H9 (cell line): Measurements from ENCODE around the gene GNL3L. TPM values are rescaled to one million over a fixed set of nuclear protein-coding genes. Genes with fewer than 3 reads are reported as not detected.
"Not testable (repeated sequence)": the region's sequence is repeated elsewhere in the genome, so short reads cannot be mapped to it uniquely, and the experiment has no call there.

Source experiments
- DNase-seq: peaks from one replicate; pipeline ENCODE4 v3.0.0-alpha.2; 2017
- H2AFZ ChIP-seq: one replicate; pipeline ENCODE4 v1.6.1; 2013; ENCODE audit warnings: mild to moderate bottlenecking, low read length, control low read depth, moderate library complexity
- H2AK5ac ChIP-seq: 2 replicates; pipeline ENCODE4 v1.6.1; 2013; ENCODE audit warnings: low read length, control low read depth, mixed read lengths; ENCODE audit not compliant: insufficient read length
- H2BK120ac ChIP-seq: one replicate; pipeline ENCODE4 v1.6.1; 2013; ENCODE audit warnings: low read depth, mild to moderate bottlenecking, low read length, control low read depth, inconsistent platforms; ENCODE audit not compliant: poor library complexity, severe bottlenecking
- H2BK12ac ChIP-seq: 2 replicates; pipeline ENCODE4 v1.6.1; 2013; ENCODE audit warnings: low read length, control low read depth, mixed read lengths, low read depth; ENCODE audit not compliant: insufficient read length
- H2BK15ac ChIP-seq: 2 replicates; pipeline ENCODE4 v1.6.1; 2013; ENCODE audit warnings: low read depth, low read length, control low read depth
- H2BK20ac ChIP-seq: one replicate; pipeline ENCODE4 v1.6.1; 2013; ENCODE audit warnings: low read depth, mild to moderate bottlenecking, low read length, control low read depth, inconsistent platforms; ENCODE audit not compliant: poor library complexity, severe bottlenecking
- H2BK5ac ChIP-seq: 2 replicates; pipeline ENCODE4 v1.6.1; 2013; ENCODE audit warnings: low read length, control low read depth, mixed read lengths; ENCODE audit not compliant: insufficient read length
- H3K14ac ChIP-seq: 2 replicates; pipeline ENCODE4 v1.6.1; 2013; ENCODE audit warnings: low read length, control low read depth; ENCODE audit not compliant: insufficient read depth
- H3K18ac ChIP-seq: 2 replicates; pipeline ENCODE4 v1.6.1; 2013; ENCODE audit warnings: low read depth, mild to moderate bottlenecking, mixed read lengths, low read length, control low read depth; ENCODE audit not compliant: insufficient read length
- H3K23ac ChIP-seq: 2 replicates; pipeline ENCODE4 v1.6.1; 2013; ENCODE audit warnings: low read length, control low read depth, mixed read lengths, low read depth; ENCODE audit not compliant: insufficient read length
- H3K23me2 ChIP-seq: 2 replicates; pipeline ENCODE4 v1.6.1; 2013; ENCODE audit warnings: low read depth, mild to moderate bottlenecking, mixed read lengths, low read length, control low read depth; ENCODE audit not compliant: insufficient read length, poor library complexity, severe bottlenecking
- H3K27ac ChIP-seq: 2 replicates; pipeline ENCODE4 v1.5.1; 2013; ENCODE audit warnings: low read length, control low read depth, mixed read lengths, low read depth; ENCODE audit not compliant: insufficient read length
- H3K27me3 ChIP-seq: 2 replicates; pipeline ENCODE4 v1.6.1; 2013; ENCODE audit warnings: low read length, control low read depth, inconsistent platforms; ENCODE audit not compliant: insufficient read depth
- H3K4ac ChIP-seq: 2 replicates; pipeline ENCODE4 v1.6.1; 2013; ENCODE audit warnings: low read depth, mild to moderate bottlenecking, control low read depth, inconsistent platforms, low read length, moderate library complexity
- H3K4me1 ChIP-seq: 2 replicates; pipeline ENCODE4 v1.6.1; 2013; ENCODE audit warnings: low read length, control low read depth, inconsistent platforms; ENCODE audit not compliant: insufficient read depth
- H3K4me2 ChIP-seq: 2 replicates; pipeline ENCODE4 v1.6.1; 2013; ENCODE audit warnings: low read length, control low read depth, mixed read lengths; ENCODE audit not compliant: insufficient read length, insufficient read depth
- H3K56ac ChIP-seq: 2 replicates; pipeline ENCODE4 v1.6.1; 2013; ENCODE audit warnings: low read depth, mild to moderate bottlenecking, mixed read lengths, low read length, control low read depth; ENCODE audit not compliant: insufficient read length
- H3K79me1 ChIP-seq: 2 replicates; pipeline ENCODE4 v1.6.1; 2013; ENCODE audit warnings: low read depth, mild to moderate bottlenecking, moderate library complexity, low read length, control low read depth, inconsistent platforms; ENCODE audit not compliant: insufficient read depth, poor library complexity, severe bottlenecking
- H3K79me2 ChIP-seq: 2 replicates; pipeline ENCODE4 v1.6.1; 2013; ENCODE audit warnings: low read length, control low read depth, inconsistent platforms; ENCODE audit not compliant: insufficient read depth
- H3K9ac ChIP-seq: 2 replicates; pipeline ENCODE4 v1.6.1; 2013; ENCODE audit warnings: low read length, control low read depth, mixed read lengths; ENCODE audit not compliant: insufficient read length; ENCODE audit errors: extremely low read depth
- H3K9me3 ChIP-seq: one replicate; pipeline ENCODE4 v1.6.1; 2013; ENCODE audit warnings: low read depth, low read length, inconsistent platforms; ENCODE audit not compliant: control insufficient read depth
- H3T11ph ChIP-seq: one replicate; pipeline ENCODE4 v1.6.1; 2013; ENCODE audit warnings: mild to moderate bottlenecking, low read length, control low read depth, inconsistent platforms
- H4K20me1 ChIP-seq: one replicate; pipeline ENCODE4 v1.6.1; 2013; ENCODE audit not compliant: control insufficient read depth, insufficient read length, insufficient read depth
- H4K5ac ChIP-seq: 2 replicates; pipeline ENCODE4 v1.6.1; 2013; ENCODE audit warnings: low read depth, mild to moderate bottlenecking, mixed read lengths, low read length, control low read depth; ENCODE audit not compliant: insufficient read length
- H4K8ac ChIP-seq: replicated peaks from 2 replicates; pipeline ENCODE4 v1.6.1; 2013; ENCODE audit warnings: low read length, control low read depth, mixed read lengths, low read depth; ENCODE audit not compliant: insufficient read length
- H4K91ac ChIP-seq: 2 replicates; pipeline ENCODE4 v1.6.1; 2013; ENCODE audit warnings: low read depth, mild to moderate bottlenecking, moderate library complexity, mixed read lengths, low read length, control low read depth; ENCODE audit not compliant: insufficient read length
- H3K27ac Mint-ChIP-seq, 3 experiments: 2 replicates in 2 of 3; 3 replicates in 1 of 3; pipeline ENCODE4 v1.8.0; 2020 to 2021; ENCODE audit warnings: mixed read lengths in 3 of 3, mild to moderate bottlenecking in 1 of 3, moderate library complexity in 1 of 3
- H3K27me3 Mint-ChIP-seq: 2 replicates; pipeline ENCODE4 v1.8.0; 2021; ENCODE audit warnings: low read depth, mild to moderate bottlenecking, moderate library complexity, mixed read lengths
- H3K36me3 Mint-ChIP-seq, 3 experiments: 2 replicates in 2 of 3; 3 replicates in 1 of 3; pipeline ENCODE4 v1.8.0; 2020 to 2021; ENCODE audit warnings: low read depth in 3 of 3, mixed read lengths in 3 of 3; ENCODE audit not compliant: insufficient read depth in 1 of 3
- H3K4me1 Mint-ChIP-seq, 2 experiments: 2 replicates each; pipeline ENCODE4 v1.8.0; 2020; ENCODE audit warnings: mixed read lengths in 2 of 2
- H3K4me3 Mint-ChIP-seq, 2 experiments: 2 replicates in 1 of 2; 3 replicates in 1 of 2; pipeline ENCODE4 v1.8.0; 2020 to 2021; ENCODE audit warnings: mild to moderate bottlenecking in 2 of 2, mixed read lengths in 2 of 2, moderate library complexity in 1 of 2
- H3K9me3 Mint-ChIP-seq, 2 experiments: 2 replicates in 1 of 2; 3 replicates in 1 of 2; pipeline ENCODE4 v1.8.0; 2020; ENCODE audit warnings: mild to moderate bottlenecking in 2 of 2, mixed read lengths in 2 of 2, moderate library complexity in 1 of 2
- WGBS: extraction: QIAGEN DNeasy Blood & Tissue Kit; methylation state at CpG from one replicate; pipeline ENCODE4 v1.1.7; 2013; ENCODE audit warnings: missing lambda C conversion rate, low lambda C conversion rate, mixed read lengths; ENCODE audit not compliant: insufficient read length; ENCODE audit errors: extremely low coverage; 5-methylcytosine and 5-hydroxymethylcytosine counted together
- total RNA-seq: library from RNA; stranded (reverse); gene quantifications from 2 replicates; pipeline ENCODE4 v1.2.1, GENCODE V29; 2021
- TF ChIP-seq, protein P1 (sequence below): fragments of 200-600 bp; sonication (generic); conservative IDR thresholded peaks from 3 replicates; pipeline ENCODE4 v1.8.0; 2021; ENCODE audit warnings: antibody characterized with exemption, mild to moderate bottlenecking

The GNL3L gene
- total RNA-seq, 1 experiment from 2014 or later: 69.2 TPM

DNA sequence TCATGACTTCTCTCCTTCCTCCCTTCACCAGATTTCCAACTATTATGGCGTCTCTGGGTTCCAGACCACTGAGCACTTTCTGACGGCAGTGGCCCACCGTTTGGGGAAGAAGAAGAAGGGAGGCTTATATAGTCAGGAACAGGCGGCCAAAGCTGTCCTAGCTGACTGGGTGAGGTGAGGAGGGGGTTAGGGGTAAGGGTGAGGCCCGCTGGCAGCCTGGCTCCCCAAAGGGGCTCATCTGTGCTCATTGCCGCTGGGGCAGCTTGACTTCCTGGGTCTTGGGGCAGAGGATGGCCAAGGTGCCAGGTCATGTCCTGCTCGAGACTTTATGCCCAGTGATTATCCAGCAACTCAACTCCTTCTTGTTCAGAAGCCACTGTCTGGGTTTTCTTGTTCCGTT is 21.8 kb downstream of the GNL3L start:
- peaks cover 58 to 93% (median 87%) of the 10 kb centered on the region in 3 experiments for H3K36me3 Mint-ChIP-seq
- H3K27me3 ChIP-seq: no peaks in the 10 kb centered on the region

DNA sequence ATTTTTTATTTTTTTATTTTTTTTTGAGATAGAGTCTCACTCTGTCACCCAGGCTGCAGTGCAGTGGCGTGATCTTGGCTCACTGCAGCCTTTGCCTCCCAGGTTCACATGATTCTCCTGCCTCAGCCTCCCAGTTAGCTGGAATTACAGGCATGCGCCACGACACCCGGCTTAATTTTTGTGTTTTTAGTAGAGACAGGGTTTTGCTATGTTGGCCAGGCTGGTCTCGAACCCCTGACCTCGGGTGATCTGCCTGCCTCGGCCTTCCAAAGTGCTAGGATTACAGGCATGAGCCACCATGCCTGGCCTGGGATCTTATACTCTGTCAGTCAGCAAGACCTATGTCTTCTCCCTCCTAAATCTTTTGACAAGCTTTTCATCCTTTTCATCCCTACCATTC is 25.0 kb downstream of the GNL3L start:
- not testable (repeated sequence) for H4K5ac ChIP-seq, H3K23ac ChIP-seq, H3K14ac ChIP-seq, H3K27me3 ChIP-seq, H2BK20ac ChIP-seq, H2AFZ ChIP-seq, H3T11ph ChIP-seq, H2BK120ac ChIP-seq, H3K4me1 Mint-ChIP-seq, H3K9ac ChIP-seq, H4K20me1 ChIP-seq, H2AK5ac ChIP-seq, DNase-seq, H3K4me2 ChIP-seq, H3K79me1 ChIP-seq, H3K27me3 Mint-ChIP-seq, H2BK15ac ChIP-seq, H3K27ac Mint-ChIP-seq, H3K4ac ChIP-seq, H3K79me2 ChIP-seq, H3K23me2 ChIP-seq, H2BK5ac ChIP-seq, H3K4me3 Mint-ChIP-seq, H3K4me1 ChIP-seq, H3K18ac ChIP-seq, H4K8ac ChIP-seq, H3K56ac ChIP-seq, H3K27ac ChIP-seq, H2BK12ac ChIP-seq, H4K91ac ChIP-seq
- no CpG with 5 or more reads among the region's 7 CpGs for WGBS
- peaks cover 52% of the 10 kb centered on the region for H3K9me3 ChIP-seq
- Mint-ChIP-seq H3K9me3 (peaks cover 73 to 82% of the 10 kb centered on the region in 2 experiments), H3K36me3 (peaks cover 44 to 91% (median 77%) of the 10 kb centered on the region in 3 experiments)

More for the DNA sequence above, 21.8 kb downstream of the GNL3L start:
- TF ChIP-seq, protein P1, sequence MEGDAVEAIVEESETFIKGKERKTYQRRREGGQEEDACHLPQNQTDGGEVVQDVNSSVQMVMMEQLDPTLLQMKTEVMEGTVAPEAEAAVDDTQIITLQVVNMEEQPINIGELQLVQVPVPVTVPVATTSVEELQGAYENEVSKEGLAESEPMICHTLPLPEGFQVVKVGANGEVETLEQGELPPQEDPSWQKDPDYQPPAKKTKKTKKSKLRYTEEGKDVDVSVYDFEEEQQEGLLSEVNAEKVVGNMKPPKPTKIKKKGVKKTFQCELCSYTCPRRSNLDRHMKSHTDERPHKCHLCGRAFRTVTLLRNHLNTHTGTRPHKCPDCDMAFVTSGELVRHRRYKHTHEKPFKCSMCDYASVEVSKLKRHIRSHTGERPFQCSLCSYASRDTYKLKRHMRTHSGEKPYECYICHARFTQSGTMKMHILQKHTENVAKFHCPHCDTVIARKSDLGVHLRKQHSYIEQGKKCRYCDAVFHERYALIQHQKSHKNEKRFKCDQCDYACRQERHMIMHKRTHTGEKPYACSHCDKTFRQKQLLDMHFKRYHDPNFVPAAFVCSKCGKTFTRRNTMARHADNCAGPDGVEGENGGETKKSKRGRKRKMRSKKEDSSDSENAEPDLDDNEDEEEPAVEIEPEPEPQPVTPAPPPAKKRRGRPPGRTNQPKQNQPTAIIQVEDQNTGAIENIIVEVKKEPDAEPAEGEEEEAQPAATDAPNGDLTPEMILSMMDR: no peak
- Histone ChIP-seq H3K79me2 (no peaks in the 10 kb centered on the region), H2BK5ac (no peak overlapping the region), H2AFZ (no peak overlapping the region), H2BK12ac (no peak overlapping the region), H3K79me1 (no peaks in the 10 kb centered on the region), H3K9me3 (peaks cover 54% of the 10 kb centered on the region), H3K23me2 (no peaks in the 10 kb centered on the region), H3K23ac (no peak overlapping the region), H3K4ac (no peak overlapping the region), H4K91ac (no peak overlapping the region), H3K56ac (no peak overlapping the region), H3K18ac (no peak overlapping the region), H3K4me1 (no peaks in the 10 kb centered on the region), H3K27ac (no peak overlapping the region), H2BK120ac (no peak overlapping the region), H4K5ac (no peak overlapping the region), H2BK15ac (no peak overlapping the region), H2BK20ac (no peak overlapping the region), H3K9ac (no peak overlapping the region), H4K8ac (no peak overlapping the region), H4K20me1 (no peaks in the 10 kb centered on the region), H3K4me2 (no peak overlapping the region), H3T11ph (no peak overlapping the region), H3K14ac (no peak overlapping the region), H2AK5ac (no peak overlapping the region)
- H3K9me3 Mint-ChIP-seq: peaks cover 80 to 83% of the 10 kb centered on the region in 2 experiments
- no peaks in the 10 kb centered on the region for H3K4me1 Mint-ChIP-seq
- DNase-seq: no peak
- no peaks in the 10 kb centered on the region for H3K27me3 Mint-ChIP-seq
- no peak overlapping the region for H3K27ac Mint-ChIP-seq
- H3K4me3 Mint-ChIP-seq: no peak overlapping the region
- WGBS: no CpG with 5 or more reads among the region's 8 CpGs
